Activated CD4-positive, alpha-beta T cell treated with anti-CD3 and anti-CD28 coated beads for 4 hours (primary cell): ENCODE data around the gene NAAA.
"Not testable (repeated sequence)": the region's sequence is repeated elsewhere in the genome, so short reads cannot be mapped to it uniquely, and the experiment has no call there.

Experiments
- DNase-seq, 2 donors: peaks; one replicate each; pipeline ENCODE4 v3.0.0-alpha.2; 2020

NAAA gene

GRCh38 chr4:75940692-75941253 is at the start of gene NAAA:
Gene NAAA, minus strand, starts transcription at chr4:75941013. Its CDS starts 64 bp downstream, at chr4:75940949.
- DNase-seq: peak; percentile 74

- no peak for DNase-seq
Measured at GRCh38 chr4:75989846-75990528, 49.2 kb upstream of the NAAA start.

- no peak for DNase-seq
Measured at GRCh38 chr4:75985116-75985515, 44.3 kb upstream of the NAAA start.

- no peak for DNase-seq
Measured at GRCh38 chr4:75980576-75980975, 39.8 kb upstream of the NAAA start.

GRCh38 chr4:75976177-75976576 is 35.4 kb upstream of the NAAA start:
- DNase-seq: no peak

- DNase-seq: no peak
Measured at GRCh38 chr4:75973766-75974165, 33.0 kb upstream of the NAAA start.

GRCh38 chr4:75968084-75968483 is 27.3 kb upstream of the NAAA start:
- no peak for DNase-seq

GRCh38 chr4:75963558-75963957 is 22.7 kb upstream of the NAAA start:
- DNase-seq: no peak

- not testable (repeated sequence) for DNase-seq
Measured at GRCh38 chr4:75962072-75962471, 21.3 kb upstream of the NAAA start.

- not testable (repeated sequence) for DNase-seq
Measured at GRCh38 chr4:75958546-75958945, 17.7 kb upstream of the NAAA start.

GRCh38 chr4:75954811-75955210 is 14.0 kb upstream of the NAAA start:
- DNase-seq: not testable (repeated sequence)

GRCh38 chr4:75953509-75953908 is 12.7 kb upstream of the NAAA start:
- no peak for DNase-seq

- no peak for DNase-seq
Measured at GRCh38 chr4:75950213-75950815, 9.5 kb upstream of the NAAA start.

GRCh38 chr4:75948822-75949444 is 8.1 kb upstream of the NAAA start:
- DNase-seq: no peak

- DNase-seq: peak; percentile 68 to 71
Measured at GRCh38 chr4:75939890-75940691, 722 bp downstream of the NAAA start.

- DNase-seq: no peak
Measured at GRCh38 chr4:75935628-75936027, 5.2 kb downstream of the NAAA start.

- DNase-seq: no peak
Measured at GRCh38 chr4:75930152-75930551, 10.7 kb downstream of the NAAA start.

- DNase-seq: not testable (repeated sequence)
Measured at GRCh38 chr4:75924916-75925315, 15.9 kb downstream of the NAAA start.

GRCh38 chr4:75924309-75924827 is 16.4 kb downstream of the NAAA start:
- DNase-seq: no peak

- DNase-seq: no peak
Measured at GRCh38 chr4:75922588-75922987, 18.2 kb downstream of the NAAA start.

GRCh38 chr4:75921910-75922309 is 18.9 kb downstream of the NAAA start:
- DNase-seq: no peak

GRCh38 chr4:75920327-75920726 is 20.5 kb downstream of the NAAA start:
- no peak for DNase-seq

GRCh38 chr4:75919920-75920319 is 20.9 kb downstream of the NAAA start:
- DNase-seq: no peak
